ENCODE data around the gene TMEM132D. TPM values are rescaled to one million over a fixed set of nuclear protein-coding genes. Genes with fewer than 3 reads are reported as not detected.

Gene TMEM132D
- total RNA-seq, 4 donors from 2014 or later, result 0.15 to 0.94 TPM; not detected in 2

DNA sequence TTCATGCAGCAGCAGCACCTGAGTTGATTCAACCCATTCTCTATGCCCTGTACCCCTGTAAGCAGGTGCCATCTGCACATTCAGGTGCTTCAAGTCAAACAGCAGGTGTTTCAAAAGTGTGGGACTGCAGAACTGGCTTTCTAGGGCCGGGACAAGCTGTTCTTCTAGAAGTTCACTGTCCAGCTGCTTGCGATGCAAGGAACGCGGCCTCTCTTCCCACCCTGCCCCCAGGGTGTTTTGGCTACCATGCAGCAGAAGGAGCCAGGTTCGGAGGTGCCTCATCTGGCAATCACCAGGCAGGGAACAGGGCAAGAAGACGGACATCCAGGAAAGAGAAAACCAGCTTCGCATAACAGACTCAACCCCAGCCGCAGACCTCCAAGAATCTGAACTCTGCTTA lies 35.2 kb downstream of the TMEM132D start:
- H3K9me3 ChIP-seq, result peaks cover 0 to 23% (median 0%) of the 10 kb centered on the region in 3 donors
- WGBS, 2 donors (ENCODE audit: low coverage in 1 of 2), result 83 to 89% methylated on average over 8 of the region's 8 CpGs
- no peak overlapping the region for H3K4me3 ChIP-seq
- H3K36me3 ChIP-seq, result no peaks in the 10 kb centered on the region
- TF ChIP-seq POLR2AphosphoS5 (IDR thresholded peaks at IDR 0.05) (no peak), POLR2A (IDR thresholded peaks at IDR 0.05) (no peak), CTCF (IDR thresholded peaks at IDR 0.05) (no peak), EP300 (IDR thresholded peaks at IDR 0.05) (no peak)
- H3K4me1 ChIP-seq, result no peaks in the 10 kb centered on the region
- ATAC-seq, result no peak
- H3K27ac ChIP-seq, result no peak overlapping the region
- peaks cover 30% of the 10 kb centered on the region for H3K27me3 ChIP-seq

GRCh38 chr12:129863938-129864337 lies 39.9 kb downstream of the TMEM132D start:
- H3K27me3 ChIP-seq, result peaks cover 34% of the 10 kb centered on the region
- 75% methylated on average over 4 of the region's 4 CpGs for WGBS, 2 donors (ENCODE audit: low coverage in 1 of 2)
- H3K4me3 ChIP-seq, result no peak overlapping the region

DNA sequence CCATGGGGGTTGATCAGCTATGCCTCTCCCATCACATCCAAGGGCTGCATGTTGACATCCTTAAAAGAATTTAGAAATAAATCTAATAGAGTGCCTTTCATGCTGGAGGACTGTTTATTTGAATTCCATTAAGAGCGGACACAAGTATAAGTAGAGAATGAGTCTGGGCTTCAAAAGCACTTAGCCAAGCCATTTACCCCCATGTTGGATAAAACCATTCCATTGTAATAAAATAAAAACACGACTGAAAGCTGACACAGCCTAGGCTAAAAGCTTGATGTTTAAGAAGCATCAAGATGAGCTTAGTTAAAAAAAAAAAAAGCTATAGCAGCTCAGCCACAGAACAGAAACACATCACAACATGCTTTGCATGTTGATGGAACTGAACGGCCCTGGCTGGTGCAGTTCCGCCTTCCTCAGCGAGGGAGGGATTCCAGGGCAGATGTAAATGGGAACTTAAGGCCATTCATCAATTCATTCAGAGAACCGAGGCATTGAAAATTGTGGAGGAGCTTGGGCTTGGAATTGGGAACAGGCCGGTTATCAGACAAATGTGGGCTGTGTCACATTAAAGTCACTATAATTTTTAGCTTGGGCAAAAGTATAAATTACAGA lies 41.2 kb downstream of the TMEM132D start:
- no peaks in the 10 kb centered on the region for H3K4me1 ChIP-seq
- TF ChIP-seq CTCF (IDR thresholded peaks at IDR 0.05) (no peak), POLR2AphosphoS5 (IDR thresholded peaks at IDR 0.05) (no peak), EP300 (IDR thresholded peaks at IDR 0.05) (no peak), POLR2A (IDR thresholded peaks at IDR 0.05) (no peak)
- no peak overlapping the region for H3K27ac ChIP-seq
- H3K27me3 ChIP-seq, result peaks cover 29% of the 10 kb centered on the region
- H3K36me3 ChIP-seq, result no peaks in the 10 kb centered on the region
- H3K4me3 ChIP-seq, result no peak overlapping the region
- ATAC-seq, result no peak
- 6 to 23% methylated on average over 7 of the region's 7 CpGs for WGBS, 2 donors (ENCODE audit: low coverage in 1 of 2)
- peaks cover 0 to 23% (median 0%) of the 10 kb centered on the region in 3 donors for H3K9me3 ChIP-seq

More at GRCh38 chr12:129863938-129864337, 39.9 kb downstream of the TMEM132D start:
- Histone ChIP-seq H3K36me3 (no peaks in the 10 kb centered on the region), H3K9me3 (peaks cover 0 to 23% (median 0%) of the 10 kb centered on the region in 3 donors), H3K4me1 (no peaks in the 10 kb centered on the region), H3K27ac (no peak overlapping the region)
- ATAC-seq, result no peak
- no peak for TF ChIP-seq POLR2A (IDR thresholded peaks at IDR 0.05)
- no peak for TF ChIP-seq EP300 (IDR thresholded peaks at IDR 0.05)
- TF ChIP-seq POLR2AphosphoS5 (IDR thresholded peaks at IDR 0.05), result no peak
- TF ChIP-seq CTCF (IDR thresholded peaks at IDR 0.05), result no peak

GRCh38 chr12:129861951-129862350 lies 41.9 kb downstream of the TMEM132D start:
- ATAC-seq, result no peak
- H3K9me3 ChIP-seq, result peaks cover 0 to 23% (median 0%) of the 10 kb centered on the region in 3 donors
- H3K4me1 ChIP-seq, result no peaks in the 10 kb centered on the region
- peaks cover 29% of the 10 kb centered on the region for H3K27me3 ChIP-seq
- no peak for TF ChIP-seq POLR2AphosphoS5 (IDR thresholded peaks at IDR 0.05)
- no peak for TF ChIP-seq CTCF (IDR thresholded peaks at IDR 0.05)
- TF ChIP-seq EP300 (IDR thresholded peaks at IDR 0.05), result no peak
- no peak for TF ChIP-seq POLR2A (IDR thresholded peaks at IDR 0.05)
- no peaks in the 10 kb centered on the region for H3K36me3 ChIP-seq
- H3K27ac ChIP-seq, result no peak overlapping the region
- 11 to 41% methylated on average over 1 to 2 of the region's 2 CpGs for WGBS, 2 donors (ENCODE audit: low coverage in 1 of 2)
- H3K4me3 ChIP-seq, result no peak overlapping the region

- Histone ChIP-seq H3K4me1 (no peaks in the 10 kb centered on the region), H3K27me3 (no peaks in the 10 kb centered on the region), H3K4me3 (no peak overlapping the region), H3K9me3 (no peaks in the 10 kb centered on the region), H3K27ac (no peak overlapping the region), H3K36me3 (no peaks in the 10 kb centered on the region)
- WGBS, 2 donors (ENCODE audit: low coverage in 1 of 2), result 31 to 53% methylated on average over 6 of the region's 6 CpGs
- TF ChIP-seq CTCF (IDR thresholded peaks at IDR 0.05) (no peak), POLR2AphosphoS5 (IDR thresholded peaks at IDR 0.05) (no peak), POLR2A (IDR thresholded peaks at IDR 0.05) (no peak), EP300 (IDR thresholded peaks at IDR 0.05) (no peak)
- ATAC-seq, result no peak
Observed at GRCh38 chr12:129854591-129854990, 49.2 kb downstream of the TMEM132D start.

Data from gastroesophageal sphincter (tissue), 4 donors.